IgD-negative memory B cell (primary cell): ENCODE results near the gene HSFX4. TPM values are rescaled to one million over a fixed set of nuclear protein-coding genes. Genes with fewer than 3 reads are reported as not detected.
"Not testable (repeated sequence)": the region's sequence is repeated elsewhere in the genome, so short reads cannot be mapped to it uniquely, and the experiment has no call there.

Experiments
- H3K27ac Mint-ChIP-seq, 3 donors: one replicate each; pipeline ENCODE4 v1.8.0; 2020 to 2022; ENCODE audit warnings: mild to moderate bottlenecking in 3 of 3, mixed read lengths in 3 of 3, moderate library complexity in 1 of 3
- H3K27me3 Mint-ChIP-seq: one replicate; pipeline ENCODE4 v1.8.0; 2021; ENCODE audit warnings: mixed read lengths
- H3K36me3 Mint-ChIP-seq: one replicate; pipeline ENCODE4 v1.8.0; 2020; ENCODE audit warnings: mild to moderate bottlenecking, mixed read lengths
- H3K4me1 Mint-ChIP-seq, 3 donors: one replicate each; pipeline ENCODE4 v1.8.0; 2020 to 2022; ENCODE audit warnings: mixed read lengths in 3 of 3, mild to moderate bottlenecking in 1 of 3
- H3K4me3 Mint-ChIP-seq, 4 donors: one replicate each; pipeline ENCODE4 v1.8.0; 2020 to 2022; ENCODE audit warnings: mild to moderate bottlenecking in 4 of 4, mixed read lengths in 4 of 4, moderate library complexity in 3 of 4
- H3K9me3 Mint-ChIP-seq, 3 donors: one replicate each; pipeline ENCODE4 v1.8.0; 2020 to 2021; ENCODE audit warnings: mixed read lengths in 3 of 3, mild to moderate bottlenecking in 1 of 3
- polyA plus RNA-seq: library from polyadenylated mRNA; unstranded; fragments of 300-500 nt; fragmentation: Illumina TruSeq; gene quantifications from one replicate; pipeline ENCODE4 v1.2.3, GENCODE V29; 2021

The HSFX4 gene
- polyA plus RNA-seq, 1 donor from 2014 or later = not detected

DNA sequence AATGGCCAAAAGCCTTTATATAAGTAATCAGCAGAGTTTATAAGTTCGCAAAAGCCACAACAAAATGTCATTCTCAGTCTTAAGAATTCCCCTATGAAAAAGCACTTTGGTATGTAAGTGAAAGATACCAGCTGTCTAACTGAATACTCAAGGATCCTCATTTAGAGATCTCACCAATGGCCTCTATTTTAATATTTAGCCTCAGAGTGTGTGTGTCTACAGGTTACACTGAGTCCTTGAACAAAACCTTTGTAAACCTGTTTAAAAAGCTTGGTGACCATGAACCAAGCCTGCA lies 1.5 kb upstream of the HSFX4 start:
- not testable (repeated sequence) for H3K4me3 Mint-ChIP-seq, H3K4me1 Mint-ChIP-seq, H3K27ac Mint-ChIP-seq, H3K9me3 Mint-ChIP-seq, H3K36me3 Mint-ChIP-seq, H3K27me3 Mint-ChIP-seq

DNA sequence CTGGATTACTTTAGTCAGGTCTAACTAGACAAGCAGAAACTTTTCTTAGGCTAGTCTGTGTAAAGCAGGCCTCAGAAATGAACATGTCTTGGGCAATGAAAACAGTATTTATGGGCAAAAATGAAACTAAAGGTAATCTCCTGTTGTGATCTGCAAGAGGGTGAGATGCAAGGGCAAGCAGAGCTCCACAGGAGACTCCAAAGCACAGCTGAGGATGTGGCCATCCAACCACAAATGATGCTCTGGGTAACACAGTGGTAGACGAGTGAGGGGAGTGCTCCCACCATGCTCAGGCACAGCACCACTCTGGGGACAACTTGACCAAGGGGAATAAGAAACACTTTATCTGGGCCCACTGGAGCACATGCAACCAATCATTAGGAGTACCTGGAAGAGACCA lies 738 bp upstream of the HSFX4 start:
- not testable (repeated sequence) for H3K36me3 Mint-ChIP-seq, H3K9me3 Mint-ChIP-seq, H3K27ac Mint-ChIP-seq, H3K27me3 Mint-ChIP-seq, H3K4me1 Mint-ChIP-seq, H3K4me3 Mint-ChIP-seq

DNA sequence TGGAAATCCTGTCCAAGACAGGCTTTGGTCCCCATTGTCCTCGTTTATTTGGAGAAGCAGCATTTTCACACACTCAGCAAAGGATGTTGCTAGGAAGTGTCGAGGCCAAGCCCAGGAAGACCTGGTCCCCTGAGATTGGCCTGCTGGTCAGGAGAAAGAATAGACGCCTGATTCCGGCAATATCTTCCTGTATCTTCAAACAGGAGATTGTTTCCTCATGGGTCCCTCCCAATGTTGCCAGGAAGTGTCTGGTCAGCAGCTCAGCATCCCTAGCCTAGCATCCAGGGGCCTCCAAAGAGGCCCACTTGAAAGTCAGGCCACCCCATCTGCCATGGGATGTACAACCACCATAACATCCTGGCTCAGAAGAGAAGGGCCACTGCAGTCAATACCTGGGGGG lies 2.0 kb downstream of the HSFX4 start:
- not testable (repeated sequence) for H3K4me3 Mint-ChIP-seq, H3K36me3 Mint-ChIP-seq, H3K27me3 Mint-ChIP-seq, H3K9me3 Mint-ChIP-seq, H3K4me1 Mint-ChIP-seq, H3K27ac Mint-ChIP-seq

DNA sequence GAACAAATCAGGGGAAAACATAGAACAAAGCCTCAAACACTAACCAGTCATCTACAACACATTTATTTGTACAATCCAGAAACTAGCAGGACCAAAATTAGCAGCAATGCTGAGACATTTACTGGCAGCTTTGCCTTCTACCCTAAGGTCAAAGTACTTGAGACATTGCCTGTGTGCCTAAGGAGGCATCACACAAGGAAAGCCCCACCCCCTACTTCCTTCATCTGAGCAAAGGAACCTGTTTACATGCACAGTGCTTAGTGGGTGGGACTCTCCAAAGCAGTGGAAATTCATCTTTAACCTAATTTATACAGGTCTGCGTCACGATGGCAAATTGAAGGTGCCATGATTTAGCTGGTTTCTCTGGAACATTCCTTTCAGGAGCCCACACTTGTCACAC lies 2.8 kb downstream of the HSFX4 start:
- not testable (repeated sequence) for H3K27ac Mint-ChIP-seq, H3K4me3 Mint-ChIP-seq, H3K27me3 Mint-ChIP-seq, H3K4me1 Mint-ChIP-seq, H3K36me3 Mint-ChIP-seq, H3K9me3 Mint-ChIP-seq

DNA sequence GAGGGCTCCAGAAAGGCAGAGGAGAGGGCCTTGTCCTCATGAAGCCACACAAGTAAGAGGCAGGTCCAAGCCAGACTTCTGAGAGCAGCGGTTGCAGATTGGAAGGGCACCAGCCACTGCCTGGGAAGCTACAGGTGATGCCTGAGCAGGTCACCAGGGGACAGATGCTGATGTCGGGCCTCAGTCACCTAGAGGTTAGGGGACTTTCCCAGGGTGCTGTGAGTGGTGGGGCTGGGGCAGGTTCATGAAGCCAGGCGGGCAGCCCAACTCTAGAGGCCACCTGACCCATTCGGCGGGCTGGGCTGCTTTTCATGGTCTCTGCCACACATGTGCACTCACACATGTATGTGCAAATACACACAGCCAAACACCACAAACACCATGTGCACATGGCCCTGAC lies 3.6 kb downstream of the HSFX4 start:
- H3K27ac Mint-ChIP-seq = peak overlapping the region in 1 of 3 donors; percentile 78
- not testable (repeated sequence) for H3K27me3 Mint-ChIP-seq, H3K36me3 Mint-ChIP-seq, H3K4me3 Mint-ChIP-seq, H3K4me1 Mint-ChIP-seq, H3K9me3 Mint-ChIP-seq

DNA sequence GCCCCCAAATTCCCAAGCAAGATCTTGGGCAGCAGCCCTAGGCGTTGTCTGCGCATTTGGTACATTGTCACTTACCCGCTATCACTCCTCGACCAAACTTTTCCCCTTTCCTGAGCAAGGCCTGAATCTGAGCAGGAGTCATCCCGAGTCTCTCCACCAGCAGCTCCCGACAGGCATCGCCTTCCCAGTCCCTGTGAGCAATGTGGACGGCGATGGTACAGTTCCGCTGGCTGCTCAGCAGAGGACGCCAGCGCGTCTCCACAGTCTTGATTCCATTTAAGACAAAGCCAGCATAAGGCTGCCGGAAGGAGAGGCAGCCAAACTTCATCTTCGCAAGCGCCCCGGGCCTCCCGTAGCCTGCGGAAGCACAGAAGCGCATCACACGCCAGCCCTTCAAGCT lies 4.2 kb downstream of the HSFX4 start:
- H3K4me1 Mint-ChIP-seq, H3K27me3 Mint-ChIP-seq, H3K36me3 Mint-ChIP-seq, H3K4me3 Mint-ChIP-seq, H3K27ac Mint-ChIP-seq, H3K9me3 Mint-ChIP-seq: not testable (repeated sequence)

DNA sequence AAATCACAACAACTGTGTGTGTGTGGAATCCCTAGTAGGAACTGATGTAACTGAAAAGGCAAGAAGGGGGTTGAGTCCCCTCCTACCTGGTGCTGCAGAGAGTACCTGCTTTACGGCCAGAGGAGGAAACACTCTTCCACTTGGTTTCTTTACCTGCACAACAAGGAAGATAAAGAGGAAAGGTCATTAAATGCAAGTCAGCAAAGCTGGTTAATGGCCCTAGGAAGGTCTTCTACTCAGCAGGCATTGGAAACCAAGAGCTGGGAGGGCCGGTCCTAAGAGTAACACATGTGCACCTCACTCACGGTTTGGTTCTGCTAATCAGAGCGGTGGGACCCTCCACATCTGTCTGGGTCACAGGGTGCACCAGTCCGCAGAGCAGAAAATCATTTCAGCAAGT lies 8.0 kb downstream of the HSFX4 start:
- H3K36me3 Mint-ChIP-seq, H3K27me3 Mint-ChIP-seq, H3K9me3 Mint-ChIP-seq, H3K4me1 Mint-ChIP-seq: not testable (repeated sequence)
- peak overlapping the region; percentile 39 to 98 (median 93) for H3K4me3 Mint-ChIP-seq
- H3K27ac Mint-ChIP-seq = peak overlapping the region in 2 of 3 donors; percentile 48 to 98

DNA sequence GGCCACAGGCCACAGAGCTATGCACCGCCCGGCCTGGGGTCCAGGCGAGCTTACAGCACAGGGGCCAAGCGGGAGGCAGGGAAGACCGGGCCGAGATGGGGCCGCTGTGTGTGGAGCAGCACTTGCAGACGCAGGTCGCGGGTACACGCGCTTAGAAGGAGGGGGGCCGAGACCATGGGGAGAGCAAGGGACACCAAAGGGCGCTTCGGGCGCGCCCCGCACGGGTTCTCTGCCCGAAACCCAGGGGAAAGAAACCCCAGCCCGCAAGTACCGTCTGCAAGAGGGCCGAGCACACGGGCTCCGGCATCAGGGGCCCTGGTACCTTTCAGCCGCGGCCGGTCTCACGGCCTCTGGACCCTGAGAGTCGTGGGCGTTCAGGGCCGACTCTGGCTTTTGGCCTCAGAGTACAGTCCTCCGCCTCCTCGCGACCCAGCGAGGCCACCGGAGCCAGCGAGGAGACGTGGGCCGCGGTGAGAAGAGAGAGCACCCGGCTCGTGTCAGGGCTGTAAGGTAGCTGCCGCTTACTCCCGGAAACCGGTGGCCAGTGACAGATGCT lies 8.6 kb downstream of the HSFX4 start:
- H3K9me3 Mint-ChIP-seq = no peaks in the 10 kb centered on the region
- no peaks in the 10 kb centered on the region for H3K36me3 Mint-ChIP-seq
- H3K4me3 Mint-ChIP-seq = peak overlapping the region; percentile 59 to 98 (median 93)
- no peaks in the 10 kb centered on the region for H3K27me3 Mint-ChIP-seq
- peak overlapping the region; percentile 75 to 98 (median 97) for H3K27ac Mint-ChIP-seq
- H3K4me1 Mint-ChIP-seq = peaks cover 0 to 6% (median 4%) of the 10 kb centered on the region in 3 donors

DNA sequence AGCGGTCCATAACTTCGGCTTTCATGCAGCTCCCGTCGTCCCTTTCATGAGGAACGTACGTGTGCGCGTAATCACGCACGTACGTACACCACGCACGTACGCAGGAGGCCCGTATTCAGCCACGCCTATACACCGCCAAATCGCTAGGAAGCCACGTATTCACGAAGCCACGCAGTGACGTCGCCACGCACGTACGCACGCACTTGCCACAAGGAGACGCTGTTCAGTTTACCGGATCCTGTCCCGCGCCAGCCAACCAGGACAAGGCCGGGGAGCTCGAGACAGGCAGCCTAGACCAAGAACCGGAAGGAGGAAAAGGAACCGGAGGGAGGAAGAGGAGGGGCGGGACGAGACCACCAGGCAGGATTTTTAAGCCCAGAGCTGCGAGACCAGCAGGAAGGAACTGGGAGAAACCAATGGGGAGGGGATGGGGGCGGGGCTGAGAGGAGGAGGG lies 9.1 kb downstream of the HSFX4 start, which contains the start of gene EOLA2:
EOLA2 (minus strand) TSS at position 65 of the 454 bp plus-strand sequence. CDS start 4,617 bp downstream, outside the sequence.
- H3K27ac Mint-ChIP-seq = peak within 1 kb of the TSS; percentile 97 to 98 (median 98)
- H3K9me3 Mint-ChIP-seq = no peaks in the 10 kb centered on the region
- no peaks in the 10 kb centered on the region for H3K27me3 Mint-ChIP-seq
- H3K36me3 Mint-ChIP-seq = no peaks in the 10 kb centered on the region
- H3K4me1 Mint-ChIP-seq = peaks cover 0 to 6% (median 4%) of the 10 kb centered on the region in 3 donors
- H3K4me3 Mint-ChIP-seq = peak within 1 kb of the TSS; percentile 91 to 98 (median 94)

DNA sequence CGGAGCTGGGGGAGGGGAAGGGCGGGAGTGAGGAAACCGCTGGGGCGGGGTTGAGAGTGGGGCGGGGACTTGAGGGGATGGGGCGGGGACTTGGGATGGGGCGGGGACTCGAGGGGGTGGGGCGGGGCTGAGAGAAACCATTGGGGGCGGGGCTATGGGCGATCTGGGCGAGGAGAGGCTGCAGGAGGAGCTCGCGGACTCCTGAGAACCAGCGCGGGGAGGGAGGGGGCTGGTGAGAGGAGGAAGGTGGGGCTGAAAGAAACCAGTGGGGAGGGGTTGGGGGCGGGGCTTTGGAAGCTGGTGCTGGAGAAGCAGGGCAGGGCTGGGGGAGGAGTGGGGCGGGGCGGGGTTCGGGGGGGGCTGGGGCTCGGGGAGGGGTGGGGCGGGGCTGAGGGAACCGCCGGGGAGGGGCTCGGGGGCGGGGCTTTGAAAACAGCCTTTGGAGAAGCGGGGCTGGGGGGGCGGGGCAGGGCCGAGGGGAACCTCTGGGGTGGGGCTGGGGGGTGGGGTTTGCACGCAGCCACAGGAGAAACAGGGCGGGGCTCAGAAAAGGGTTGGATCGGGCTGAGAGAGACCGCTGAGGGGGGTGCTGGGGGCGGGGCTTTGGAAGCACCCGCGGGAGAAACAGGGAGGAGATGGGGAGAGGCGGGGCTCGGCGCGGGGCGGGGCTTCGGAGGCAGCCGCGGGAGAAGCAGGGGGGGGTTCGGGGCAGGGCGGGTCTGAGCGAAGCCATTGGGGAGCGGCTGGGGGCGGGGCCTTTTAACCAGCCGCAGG lies 9.7 kb downstream of the HSFX4 start:
- Mint-ChIP-seq H3K27ac (peak overlapping the region in 2 of 3 donors; percentile 97 to 98), H3K27me3 (no peaks in the 10 kb centered on the region), H3K4me3 (peak overlapping the region; percentile 52 to 98 (median 93)), H3K4me1 (peaks cover 0 to 6% (median 4%) of the 10 kb centered on the region in 3 donors), H3K9me3 (no peaks in the 10 kb centered on the region), H3K36me3 (no peaks in the 10 kb centered on the region)

DNA sequence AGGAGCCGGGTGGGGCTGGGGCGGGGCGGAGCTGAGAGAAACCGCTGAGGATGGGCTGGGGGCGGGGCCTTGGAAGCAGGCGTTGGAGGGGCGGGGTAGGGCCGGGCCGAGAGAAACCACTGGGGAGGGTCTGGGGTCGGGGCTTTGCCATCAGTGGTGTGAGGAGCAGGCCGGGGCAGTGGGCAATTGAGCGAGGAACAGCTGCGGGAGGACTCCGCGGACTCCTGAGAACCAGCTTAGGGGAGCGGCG lies 10.2 kb downstream of the HSFX4 start:
- no peaks in the 10 kb centered on the region for H3K9me3 Mint-ChIP-seq
- no peaks in the 10 kb centered on the region for H3K27me3 Mint-ChIP-seq
- H3K27ac Mint-ChIP-seq = peak overlapping the region; percentile 39 to 98 (median 93)
- H3K36me3 Mint-ChIP-seq = no peaks in the 10 kb centered on the region
- H3K4me1 Mint-ChIP-seq = peaks cover 0 to 6% (median 4%) of the 10 kb centered on the region in 3 donors
- peak overlapping the region; percentile 85 to 96 (median 93) for H3K4me3 Mint-ChIP-seq

DNA sequence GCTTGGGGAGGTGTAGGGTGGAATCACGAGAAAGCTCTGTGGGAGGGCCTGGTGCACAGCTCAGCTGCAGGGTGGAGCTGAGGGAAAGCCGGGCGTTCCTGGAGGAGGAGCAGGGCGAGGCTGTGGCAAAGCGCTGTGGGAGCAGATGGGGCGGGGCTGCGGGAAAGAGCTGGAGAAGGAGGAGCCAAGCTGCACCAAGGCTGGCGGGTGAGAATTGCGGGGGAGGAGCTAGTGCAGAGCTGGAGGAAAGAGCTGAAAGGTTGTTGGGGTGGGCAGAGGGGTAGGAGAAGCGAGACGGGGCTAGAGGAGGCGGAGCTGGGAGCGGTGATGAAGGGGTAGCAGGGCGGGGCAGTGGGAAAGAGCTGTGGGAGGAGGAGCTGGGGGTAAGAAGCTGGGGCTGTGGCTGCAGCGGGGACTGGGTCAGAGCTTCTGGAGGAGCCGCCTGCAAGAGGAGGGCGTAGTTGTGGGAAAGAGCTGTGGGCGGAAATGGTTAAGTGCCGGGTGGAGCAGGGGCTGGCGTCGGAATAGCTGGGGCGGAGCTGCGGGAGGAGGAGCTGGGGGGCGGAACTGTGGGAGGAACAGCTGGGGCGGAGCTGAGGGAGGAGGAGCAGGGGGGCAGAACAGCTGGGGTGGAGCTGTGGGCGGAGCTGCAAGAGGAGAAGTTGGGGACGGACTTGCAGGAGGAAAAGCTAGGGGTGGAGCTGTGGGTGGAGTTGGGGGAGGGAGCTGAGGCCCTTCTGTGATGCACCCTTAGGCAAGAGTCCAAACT lies 10.7 kb downstream of the HSFX4 start:
- Mint-ChIP-seq H3K36me3 (no peaks in the 10 kb centered on the region), H3K4me1 (peaks cover 0 to 8% (median 4%) of the 10 kb centered on the region in 3 donors), H3K9me3 (no peaks in the 10 kb centered on the region), H3K27me3 (no peaks in the 10 kb centered on the region), H3K27ac (peak overlapping the region; percentile 39 to 98 (median 93)), H3K4me3 (peak overlapping the region; percentile 85 to 96 (median 93))

DNA sequence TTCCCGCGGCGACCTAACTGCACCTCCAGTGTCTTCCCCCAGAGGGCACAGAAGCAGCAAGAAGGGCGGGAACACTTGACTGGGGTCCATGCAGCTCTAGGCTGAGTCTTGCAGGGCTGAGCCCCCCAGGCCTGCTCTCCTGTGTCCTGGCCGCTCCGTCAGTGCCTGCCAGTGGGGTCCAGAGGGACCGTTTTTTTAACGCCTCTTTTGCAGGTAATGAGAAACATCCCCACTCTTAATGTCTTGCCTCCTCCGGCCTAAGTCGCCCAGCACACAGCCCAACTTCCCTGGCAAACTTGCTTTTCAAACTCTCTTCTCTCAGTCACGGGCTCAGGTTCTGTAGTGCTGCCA lies 11.3 kb downstream of the HSFX4 start:
- not testable (repeated sequence) for H3K4me1 Mint-ChIP-seq, H3K9me3 Mint-ChIP-seq, H3K27me3 Mint-ChIP-seq, H3K36me3 Mint-ChIP-seq
- peak overlapping the region; percentile 85 to 96 (median 93) for H3K4me3 Mint-ChIP-seq
- H3K27ac Mint-ChIP-seq = peak overlapping the region in 2 of 3 donors; percentile 93 to 98

DNA sequence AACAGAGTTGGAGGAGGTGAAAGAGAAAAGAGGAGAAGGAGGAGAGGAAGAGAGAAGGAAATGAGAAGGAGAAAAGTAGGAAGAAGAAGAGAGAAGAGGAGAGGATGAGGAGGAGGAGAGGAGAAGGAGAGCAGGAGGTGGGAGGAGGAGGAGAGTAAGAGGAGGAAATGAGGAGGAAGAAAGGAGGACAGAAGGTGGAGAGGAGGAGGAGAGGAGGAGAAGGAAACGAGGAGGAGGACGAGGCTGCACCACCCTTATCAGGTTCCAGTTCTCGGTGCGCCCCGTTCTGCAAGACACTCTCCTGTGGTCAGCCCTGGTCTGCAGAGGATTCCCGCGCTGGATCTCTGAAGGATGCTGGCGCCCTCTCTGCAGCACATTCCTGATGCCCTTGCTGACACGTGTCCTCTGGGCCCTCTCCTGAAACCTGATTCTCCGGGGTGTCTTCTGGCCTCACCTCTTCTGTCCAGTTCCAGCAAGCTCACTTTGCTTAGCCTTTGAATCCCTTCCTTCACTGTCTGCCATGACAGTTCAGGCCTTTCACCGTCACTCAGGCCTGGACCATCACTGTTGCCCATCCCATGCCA lies 15.8 kb downstream of the HSFX4 start:
- H3K4me3 Mint-ChIP-seq, H3K36me3 Mint-ChIP-seq, H3K27me3 Mint-ChIP-seq, H3K4me1 Mint-ChIP-seq, H3K27ac Mint-ChIP-seq, H3K9me3 Mint-ChIP-seq: not testable (repeated sequence)

DNA sequence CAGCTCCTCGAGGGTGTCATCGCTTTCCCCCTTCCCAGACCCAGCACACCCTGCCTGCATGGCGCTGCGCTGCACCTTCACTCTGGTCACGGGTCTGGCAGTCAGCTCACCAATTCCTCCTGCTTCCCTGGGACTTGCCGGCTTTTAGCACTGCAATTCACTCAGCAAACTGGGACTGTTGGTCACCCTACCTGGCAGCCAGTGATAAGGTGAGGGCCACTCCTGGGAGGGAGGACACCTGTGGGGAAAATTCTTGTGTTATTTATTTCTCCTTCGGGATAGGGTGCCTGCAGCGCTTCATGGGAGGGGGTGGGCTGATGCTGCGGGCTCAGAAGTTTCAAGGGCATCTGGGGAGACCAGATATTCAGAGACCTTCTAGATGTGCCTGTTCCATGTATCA lies 16.4 kb downstream of the HSFX4 start:
- not testable (repeated sequence) for H3K27ac Mint-ChIP-seq, H3K27me3 Mint-ChIP-seq, H3K9me3 Mint-ChIP-seq, H3K36me3 Mint-ChIP-seq, H3K4me1 Mint-ChIP-seq, H3K4me3 Mint-ChIP-seq

DNA sequence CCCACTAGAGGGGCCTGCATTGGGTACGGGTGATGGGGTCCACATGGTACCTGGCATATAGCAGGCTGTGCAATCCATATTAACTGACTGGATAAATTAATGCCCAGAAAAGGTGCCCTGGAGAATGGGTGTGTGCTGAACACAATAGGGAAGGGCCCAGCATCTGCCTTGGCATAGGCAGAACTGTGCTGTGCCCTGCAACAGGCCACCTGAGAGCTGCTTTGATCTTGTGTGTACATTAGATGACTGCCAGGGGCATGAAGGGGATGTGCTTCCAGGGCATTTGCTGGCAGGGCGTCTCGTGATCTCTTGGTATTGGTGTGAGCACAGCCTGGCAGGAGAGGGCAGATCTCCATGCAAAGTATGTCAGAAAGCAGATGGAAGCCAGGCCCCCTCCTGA lies 17.6 kb downstream of the HSFX4 start:
- H3K4me1 Mint-ChIP-seq, H3K27me3 Mint-ChIP-seq, H3K9me3 Mint-ChIP-seq, H3K36me3 Mint-ChIP-seq, H3K4me3 Mint-ChIP-seq, H3K27ac Mint-ChIP-seq: not testable (repeated sequence)
